PFSK-1 (cell line): ENCODE results near the gene FGFR2.

Experiments
- FOXP2 ChIP-seq: optimal IDR thresholded peaks from 2 replicates; pipeline ENCODE3; 2011; ENCODE audit warnings: borderline replicate concordance, control low read depth, inconsistent platforms; ENCODE audit not compliant: insufficient read depth; ENCODE audit errors: extremely low read length, extremely low read depth
- POLR2AphosphoS5 ChIP-seq: IDR thresholded peaks from 2 replicates; pipeline ENCODE4 v1.6.1; 2012; ENCODE audit warnings: low read depth, mild to moderate bottlenecking, control low read depth, low read length, moderate library complexity
- REST ChIP-seq, 2 experiments: IDR thresholded peaks; 2 replicates each; pipeline versions ENCODE4 v1.6.1 to v1.8.0; 2011 to 2012; ENCODE audit warnings: low read depth in 2 of 2, low read length in 2 of 2, control low read depth in 1 of 2, inconsistent platforms in 1 of 2, mild to moderate bottlenecking in 1 of 2, moderate library complexity in 1 of 2; ENCODE audit not compliant: insufficient read depth in 1 of 2
- SIN3A ChIP-seq: IDR thresholded peaks from 2 replicates; pipeline ENCODE4 v1.6.1; 2012; ENCODE audit warnings: mild to moderate bottlenecking, low read length, moderate library complexity, borderline replicate concordance; ENCODE audit not compliant: insufficient read depth
- TAF1 ChIP-seq: IDR thresholded peaks from 2 replicates; pipeline ENCODE4 v1.6.1; 2012; ENCODE audit warnings: low read length, control low read depth, borderline replicate concordance; ENCODE audit not compliant: insufficient read depth

The FGFR2 gene

GRCh38 chr10:121599947-121600346 is 1.7 kb upstream of the FGFR2 start:
- TF ChIP-seq REST (IDR thresholded peaks at IDR 0.05; ENCODE audit: insufficient read depth in 1 of 2, low read depth in 2 of 2, low read length in 2 of 2) (no peak), POLR2AphosphoS5 (no peak), TAF1 (no peak), FOXP2 (no peak), SIN3A (no peak)

GRCh38 chr10:121597504-121598262 is 561 bp downstream of the FGFR2 start:
- TF ChIP-seq REST (IDR thresholded peaks at IDR 0.05; ENCODE audit: insufficient read depth in 1 of 2, low read depth in 2 of 2, low read length in 2 of 2) = no peak
- no peak for TF ChIP-seq FOXP2
- TF ChIP-seq POLR2AphosphoS5 = no peak
- TF ChIP-seq SIN3A = no peak
- TF ChIP-seq TAF1 = no peak

- TF ChIP-seq SIN3A (no peak), TAF1 (no peak), POLR2AphosphoS5 (no peak), REST (IDR thresholded peaks at IDR 0.05; ENCODE audit: insufficient read depth in 1 of 2, low read depth in 2 of 2, low read length in 2 of 2) (no peak), FOXP2 (no peak)
Observed at GRCh38 chr10:121596689-121597503, 1.3 kb downstream of the FGFR2 start.

- no peak for TF ChIP-seq TAF1
Observed at GRCh38 chr10:121595806-121596688, 2.2 kb downstream of the FGFR2 start.

- TF ChIP-seq FOXP2 (no peak), POLR2AphosphoS5 (no peak), TAF1 (no peak)
Observed at GRCh38 chr10:121595351-121595805, 2.9 kb downstream of the FGFR2 start.
